CD1c-positive myeloid dendritic cell (primary cell): ENCODE results near the gene PNMA1.

Experiments used
- DNase-seq: peaks from one replicate; pipeline ENCODE4 v3.0.0-alpha.2; 2016; ENCODE audit errors: extremely low spot score

PNMA1 gene

GRCh38 chr14:73666583-73666982, 47.6 kb downstream of the PNMA1 start:
- DNase-seq, result no peak

GRCh38 chr14:73665130-73665529, 49.1 kb downstream of the PNMA1 start:
- DNase-seq, result no peak

- DNase-seq, result no peak
These were observed 50.5 kb downstream of the PNMA1 start for GRCh38 chr14:73663548-73664212.

GRCh38 chr14:73662487-73662943, 51.7 kb downstream of the PNMA1 start:
- DNase-seq, result peak; percentile 16

- DNase-seq, result no peak
These were observed 52.3 kb downstream of the PNMA1 start for GRCh38 chr14:73661872-73662271.
